Right lung (tissue), 10 donors: ENCODE results near the gene MCTP1. TPM values are rescaled to one million over a fixed set of nuclear protein-coding genes. Genes with fewer than 3 reads are reported as not detected.
A peak's percentile ranks its signal among the peaks of the same experiment; 100 is the strongest.

ENCODE experiments used
- DNase-seq, 2 donors: peaks; one replicate each; pipeline ENCODE4 v3.0.0-alpha.2; 2013
- long read RNA-seq, 8 donors: transcript quantifications; one replicate each; lab custom pipeline, GENCODE V29; 2026
- polyA plus RNA-seq, 5 donors: library from polyadenylated mRNA; unstranded; fragments of 120-200 nt; gene quantifications; one replicate each; pipeline versions ENCODE4 v1.2.1 to v1.2.3, GENCODE V29; 2013; ENCODE audit warnings: inconsistent platforms in 1 of 5, low replicate concordance in 1 of 5; ENCODE audit not compliant: insufficient read length in 5 of 5, insufficient read depth in 1 of 5

MCTP1 gene
- 1 to 10 TPM; 3.2 to 6.4 (median 5.5) TPM for polyA plus RNA-seq
- long read RNA-seq, donor 1, result 0 reads
- long read RNA-seq, donor 2, result 0 reads
- long read RNA-seq, donor 3, result 0 reads
- long read RNA-seq, donor 4, result 0 reads
- long read RNA-seq, donor 5, result 0 reads
- long read RNA-seq, donor 6, partial matches to known transcripts, result 0 of 1 reads
- long read RNA-seq, donor 6, other reads (novel, unspliced or antisense), result 0 of 1 reads
- long read RNA-seq, donor 7, result 0 reads
- long read RNA-seq, donor 8, result 0 reads

DNA sequence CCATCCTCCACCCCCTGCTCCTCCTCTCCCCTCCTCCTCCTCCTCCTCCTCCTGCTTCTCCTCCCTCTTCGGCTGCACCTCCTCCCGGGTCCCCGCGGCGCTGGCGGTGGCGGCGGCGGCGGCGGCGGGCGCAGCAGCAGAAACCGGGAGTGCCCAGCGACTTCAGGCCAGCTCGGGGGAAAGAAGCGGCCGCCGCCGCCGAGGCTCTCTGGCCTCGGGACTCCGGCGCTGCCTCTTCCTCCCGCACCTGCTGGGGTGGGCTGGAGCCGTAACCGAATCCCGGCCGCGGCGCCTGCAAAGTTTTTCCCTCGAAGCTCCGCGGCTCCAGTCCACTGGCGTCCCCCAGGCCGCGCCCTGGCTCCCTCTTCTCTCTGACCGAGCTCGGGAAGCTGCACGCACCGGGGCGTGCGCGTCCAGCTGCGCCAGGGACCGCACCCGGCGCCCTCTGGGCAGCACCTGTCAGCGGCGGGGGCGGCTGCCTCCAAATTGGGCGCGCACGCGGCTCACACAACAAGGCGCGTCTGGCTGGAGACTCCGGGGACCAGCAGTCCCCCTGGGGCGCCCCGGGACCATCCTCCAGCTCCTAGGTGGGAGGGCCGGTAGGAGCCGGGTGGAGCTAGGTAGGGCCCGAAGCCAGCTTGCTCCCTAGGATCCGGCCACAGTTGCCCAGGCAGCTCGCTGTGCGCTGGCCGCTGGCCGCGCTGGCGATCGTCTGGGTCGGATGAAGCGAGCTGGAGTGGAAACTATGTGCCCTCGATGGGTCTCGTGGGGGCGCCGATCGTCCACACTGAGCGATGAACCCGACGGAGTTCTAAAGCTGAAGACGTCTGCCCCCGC, at the start of gene MCTP1:
MCTP1 (minus strand) TSS at position 523 of the 837 bp plus-strand sequence.
- peak; percentile 14 to 35 for DNase-seq

DNA sequence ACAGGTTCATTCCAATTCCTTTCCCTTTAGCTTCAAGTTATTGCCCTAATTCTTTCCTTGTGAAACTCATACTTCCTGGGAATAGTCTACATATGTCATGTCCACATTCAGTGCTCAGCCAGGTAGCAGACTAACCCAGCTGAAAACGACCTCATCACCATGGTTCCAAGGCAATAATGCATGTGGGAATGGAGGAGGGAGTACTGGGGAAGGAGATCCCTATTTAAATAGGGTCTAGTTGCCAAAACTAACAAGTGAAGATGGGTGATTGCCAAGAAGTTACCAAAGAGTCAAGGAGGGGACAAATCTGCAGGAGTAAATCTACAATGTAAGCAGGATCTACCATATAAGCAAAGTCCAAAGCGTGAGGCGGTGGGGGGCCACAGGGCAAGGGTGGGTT, 47.3 kb upstream of the MCTP1 start:
- no peak for DNase-seq

DNA sequence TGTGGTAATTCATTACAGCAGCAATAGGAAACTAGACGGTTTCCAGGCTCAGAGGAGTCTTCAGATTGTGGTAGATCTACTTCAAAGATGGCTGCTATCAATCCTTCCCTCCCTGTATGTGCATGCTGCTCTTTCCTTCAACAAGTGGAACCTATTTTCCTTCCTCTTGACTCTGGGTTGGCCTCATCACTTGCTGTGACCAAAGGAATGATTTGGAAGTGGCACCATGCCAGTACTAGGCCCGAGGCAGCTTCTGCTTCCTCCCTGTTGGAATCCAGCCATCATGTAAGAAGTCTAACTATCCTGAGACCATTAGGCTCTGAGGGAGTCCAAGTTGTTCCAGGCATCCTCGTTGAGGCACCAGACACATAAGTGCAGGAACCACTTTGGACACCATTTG, 46.5 kb upstream of the MCTP1 start:
- DNase-seq, result no peak

DNA sequence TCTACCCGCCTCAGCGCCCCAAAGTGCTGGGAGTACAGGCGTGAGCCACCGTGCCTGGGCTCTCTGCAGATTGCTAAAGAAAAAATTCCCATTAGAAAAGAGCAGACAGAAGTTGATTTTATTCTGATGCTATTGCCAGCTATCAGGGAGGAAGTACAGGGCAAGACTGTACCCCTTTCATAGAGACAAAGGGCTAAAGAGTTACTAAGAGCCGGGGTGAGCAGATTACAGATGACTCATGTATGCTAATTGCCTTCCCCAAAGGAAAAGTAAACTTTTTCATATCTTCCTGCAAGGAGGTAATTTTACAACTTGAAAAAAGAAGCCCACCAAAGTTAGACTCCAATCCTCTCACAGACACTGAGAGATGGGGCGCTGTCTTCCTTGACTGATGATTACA, 42.3 kb upstream of the MCTP1 start:
- no peak for DNase-seq

DNA sequence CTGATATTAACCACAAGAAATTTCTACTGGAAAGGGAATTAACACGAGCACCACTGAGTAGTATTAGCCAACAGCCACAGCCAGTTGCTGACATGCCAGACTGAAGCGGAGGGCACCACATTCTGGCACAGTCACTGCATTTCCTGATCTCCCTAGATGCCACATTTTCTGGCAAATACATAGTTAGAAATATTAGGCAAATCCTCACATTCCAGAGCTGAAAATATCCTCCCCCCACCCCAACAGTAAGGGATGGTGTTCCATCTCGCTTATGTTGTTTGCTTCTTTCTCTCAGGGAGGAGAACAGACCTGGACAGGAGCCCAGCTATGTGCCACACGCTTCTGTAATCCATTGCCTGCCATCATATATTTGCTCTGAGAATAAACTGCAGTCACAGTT, 32.8 kb upstream of the MCTP1 start:
- no peak for DNase-seq

DNA sequence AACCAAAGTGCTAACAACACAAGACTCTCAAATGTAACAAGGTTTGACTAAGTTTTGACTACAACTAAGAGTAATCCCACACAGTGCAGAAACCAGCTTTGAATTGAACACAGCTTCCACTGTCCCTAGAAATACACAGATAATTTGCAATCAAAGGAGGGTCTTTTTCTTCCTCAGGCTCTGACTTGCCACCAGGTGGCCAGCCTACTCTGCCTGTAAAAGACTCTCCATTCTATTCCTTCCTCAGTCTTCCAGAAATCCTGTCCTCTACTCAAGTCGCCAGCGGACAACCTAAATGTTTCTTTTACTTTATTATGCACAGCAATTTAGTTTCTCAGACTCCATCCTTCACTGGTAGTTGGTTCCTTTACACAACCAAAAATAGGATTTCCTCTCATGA, 32.2 kb upstream of the MCTP1 start:
- no peak for DNase-seq

DNA sequence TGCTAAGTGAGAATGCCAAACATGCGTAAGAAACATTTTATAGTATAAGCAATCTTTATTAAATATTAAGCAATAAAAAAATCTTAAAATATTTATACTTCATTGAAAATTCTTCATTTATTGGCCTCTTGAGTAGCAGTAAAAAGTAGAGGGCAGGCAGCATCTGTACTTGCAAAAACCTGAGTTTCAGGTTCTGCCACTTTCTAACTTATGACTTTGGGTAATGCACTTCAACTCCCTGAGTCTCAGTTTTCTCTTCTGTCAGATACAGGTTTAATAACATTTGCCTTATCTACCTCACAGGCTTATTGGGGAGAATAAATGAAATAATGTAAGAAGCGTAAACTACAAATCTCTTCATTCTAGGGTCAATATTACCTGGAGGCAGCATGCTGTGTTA, 19.8 kb upstream of the MCTP1 start:
- peak; percentile 23 to 25 for DNase-seq

DNA sequence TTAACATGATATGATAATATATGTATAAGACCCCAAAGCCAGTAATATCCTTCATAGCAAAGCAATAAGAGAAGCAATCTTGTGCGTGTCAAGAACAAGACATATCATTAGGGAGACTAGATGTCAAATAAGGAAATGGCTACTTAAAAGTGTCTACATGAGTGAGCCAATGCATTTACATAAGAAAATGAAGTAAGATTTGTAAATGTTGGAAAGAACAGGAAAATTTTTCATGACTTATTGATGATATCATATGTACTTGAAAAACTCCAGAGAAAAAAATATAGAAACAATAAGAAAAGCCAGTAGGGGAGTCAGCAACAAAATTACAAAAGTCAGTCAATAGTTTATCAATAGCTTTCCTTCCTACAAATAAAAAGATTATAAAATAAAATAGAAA, 13.8 kb upstream of the MCTP1 start:
- DNase-seq, result no peak

DNA sequence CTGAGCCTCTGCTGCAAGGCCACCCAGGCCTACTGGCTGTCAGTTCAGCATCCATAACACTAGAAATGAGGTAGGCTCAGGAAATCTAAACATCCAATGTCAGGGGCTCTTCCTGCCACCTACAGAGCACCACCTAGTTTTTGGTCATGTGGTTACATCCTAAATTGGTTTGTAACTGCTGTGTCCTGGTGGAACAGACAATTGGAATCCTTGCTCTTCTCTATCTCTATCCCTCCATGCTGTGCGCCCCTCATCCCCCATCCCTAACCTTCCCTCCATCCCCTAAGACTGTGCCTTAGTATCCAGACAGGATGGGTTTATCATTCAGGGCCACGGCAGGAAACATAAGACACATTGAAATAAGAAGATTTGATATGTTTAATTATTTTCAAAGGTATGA, 11.4 kb upstream of the MCTP1 start:
- no peak for DNase-seq

DNA sequence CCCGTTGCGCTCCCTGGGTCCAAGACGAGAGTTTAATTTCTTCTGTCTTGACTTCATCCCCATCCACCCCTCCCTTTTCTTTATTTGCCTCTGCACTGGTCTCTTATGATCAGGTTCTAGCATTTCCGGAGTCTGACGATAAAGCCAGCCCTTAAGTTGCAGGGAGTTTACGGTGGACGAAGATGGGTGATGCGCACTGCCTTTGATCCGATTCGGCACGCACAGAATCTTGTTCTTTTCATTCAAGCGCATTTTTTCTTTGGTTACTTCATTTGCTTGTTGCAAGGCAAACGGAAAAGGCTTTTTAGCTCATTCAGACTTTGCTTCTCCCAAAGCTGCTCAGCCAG, 488 bp upstream of the MCTP1 start:
- peak in 1 of 2 donors; percentile 10 for DNase-seq

DNA sequence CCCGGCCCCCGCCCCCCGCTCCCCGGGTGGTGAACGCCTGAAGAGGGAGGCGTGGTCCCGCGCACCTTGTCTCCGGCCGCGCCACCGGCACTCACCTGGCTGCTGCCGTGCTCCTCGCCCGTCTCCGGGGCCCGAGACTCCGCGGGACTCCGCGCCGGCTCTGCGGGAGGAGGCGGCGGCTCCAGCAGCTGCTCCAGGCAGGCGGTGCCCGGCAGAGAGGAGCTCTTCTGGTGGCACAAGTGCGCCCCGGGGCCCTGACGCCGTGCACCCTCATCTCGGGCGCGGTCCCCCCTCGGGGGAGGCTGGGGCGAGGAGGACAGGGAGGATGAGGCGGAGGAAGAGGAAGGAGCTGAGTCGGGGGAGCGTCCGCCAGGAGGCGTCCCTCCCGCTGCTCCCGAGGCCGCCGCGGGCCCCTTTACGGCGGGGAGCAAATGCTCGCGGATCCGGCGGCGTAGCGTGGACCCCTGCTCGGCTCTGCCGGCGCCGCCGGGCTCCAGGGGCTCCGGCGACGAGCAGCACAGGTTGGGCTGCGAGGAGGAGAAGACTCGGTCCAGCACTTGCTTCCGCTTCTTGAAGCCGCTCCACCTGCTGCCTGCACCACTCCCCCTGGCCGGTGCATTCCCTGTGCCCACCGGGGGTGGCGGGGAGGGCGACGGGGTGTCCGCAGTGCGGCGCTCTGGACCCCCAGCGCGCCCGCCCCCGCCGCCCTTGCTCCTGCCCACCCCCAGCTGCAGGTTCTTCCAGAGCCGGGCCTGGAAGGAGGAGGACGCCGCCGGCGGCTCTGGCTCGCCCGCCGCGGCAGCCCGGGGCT, 928 bp downstream of the MCTP1 start:
- DNase-seq, result peak; percentile 20 to 26

DNA sequence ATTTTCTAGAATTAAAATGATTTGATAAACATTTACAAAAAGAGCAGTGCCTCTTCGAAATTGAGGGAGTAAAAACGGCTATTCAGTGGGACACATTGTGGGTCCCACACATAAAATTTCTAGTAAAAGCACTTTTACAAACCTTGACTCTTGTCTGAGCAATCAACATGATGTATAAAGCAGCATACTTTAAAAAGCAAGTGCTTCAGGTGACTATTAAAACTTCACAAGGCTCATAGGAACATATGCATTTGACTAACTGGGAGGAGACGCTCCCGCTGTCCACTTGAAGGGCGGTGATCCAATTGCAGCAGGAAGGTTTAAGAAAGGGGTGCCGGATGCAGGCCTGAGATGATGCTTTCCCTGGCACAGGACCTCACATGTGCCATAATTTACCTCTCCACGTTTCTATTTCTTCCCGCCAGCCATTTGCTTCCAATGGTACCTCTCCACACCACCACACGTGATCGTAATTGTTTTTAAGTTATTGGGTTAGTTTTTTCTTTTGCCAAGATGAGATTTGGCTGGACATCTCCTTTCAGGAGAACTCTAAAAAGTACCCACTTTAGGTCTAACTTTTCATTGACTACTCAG, 1.8 kb downstream of the MCTP1 start:
- DNase-seq, result no peak

DNA sequence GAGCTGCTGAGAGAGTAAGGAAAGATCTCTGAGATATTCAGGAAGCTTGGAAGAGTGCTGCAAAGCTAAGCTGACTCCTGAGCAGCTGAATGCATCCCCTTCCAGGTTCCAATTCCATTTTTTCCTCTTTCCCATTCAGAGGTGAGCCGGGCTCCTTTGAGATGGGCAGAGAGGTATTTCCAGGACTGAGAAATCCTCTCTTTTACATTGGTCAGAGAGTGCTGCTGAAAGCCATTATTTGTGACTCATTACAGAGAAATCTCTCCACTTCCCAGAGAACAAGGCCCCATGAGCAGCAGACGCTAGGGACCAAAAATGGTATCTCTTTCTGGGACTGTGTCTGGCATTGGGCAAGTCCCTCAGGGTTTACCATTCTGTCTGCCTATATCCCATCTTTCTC, 3.7 kb downstream of the MCTP1 start:
- DNase-seq, result no peak

DNA sequence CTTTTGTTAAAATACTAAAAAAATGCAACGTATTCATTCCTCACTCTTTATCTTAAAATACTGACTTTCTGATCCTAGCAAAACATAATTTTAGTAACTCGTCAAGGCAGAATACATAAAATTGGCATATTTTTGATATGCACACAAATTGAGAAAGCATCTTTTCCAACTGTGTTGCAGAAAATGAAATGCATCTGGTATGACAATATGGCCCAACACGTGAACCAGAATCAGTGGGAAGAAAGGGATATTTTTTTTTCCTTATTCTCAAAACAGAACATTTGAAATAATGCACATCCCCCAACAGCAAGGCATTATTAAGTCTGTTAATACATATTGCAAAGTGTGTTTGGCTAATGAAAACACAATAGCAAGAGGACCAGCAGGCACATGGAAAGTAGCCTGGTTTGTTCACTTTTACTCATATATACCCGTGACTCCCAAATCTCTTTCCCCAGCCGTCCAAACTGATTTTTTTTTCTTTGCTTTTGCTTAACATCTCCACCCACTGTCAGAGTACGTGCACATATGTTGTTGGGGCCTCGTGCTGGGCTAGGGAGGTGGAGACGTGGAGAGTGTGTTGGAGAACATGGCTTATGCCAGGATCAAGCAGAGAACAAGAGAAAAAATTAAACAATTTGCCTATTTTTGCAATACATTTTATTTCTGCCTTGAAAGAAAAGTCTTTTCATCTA, 4.3 kb downstream of the MCTP1 start:
- DNase-seq, result no peak

DNA sequence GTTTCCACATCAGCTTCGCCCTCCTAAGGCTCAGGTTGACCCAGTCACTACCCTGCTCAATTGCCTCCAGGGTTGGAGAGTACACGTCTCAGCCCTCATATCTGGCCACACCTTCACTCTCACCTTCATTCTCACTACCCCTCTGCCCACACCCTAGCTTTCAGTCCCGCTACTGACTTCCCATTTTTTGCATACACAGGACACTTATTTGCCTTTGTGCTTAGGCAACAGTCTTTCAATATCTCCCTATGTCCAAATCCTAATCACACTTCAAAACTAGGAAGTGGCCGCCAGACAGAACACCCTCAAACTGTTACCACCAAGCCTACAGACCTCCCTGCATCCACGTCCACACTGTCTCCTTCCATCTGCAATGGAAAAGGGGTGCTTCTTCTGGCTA, 10.9 kb downstream of the MCTP1 start:
- DNase-seq, result no peak

DNA sequence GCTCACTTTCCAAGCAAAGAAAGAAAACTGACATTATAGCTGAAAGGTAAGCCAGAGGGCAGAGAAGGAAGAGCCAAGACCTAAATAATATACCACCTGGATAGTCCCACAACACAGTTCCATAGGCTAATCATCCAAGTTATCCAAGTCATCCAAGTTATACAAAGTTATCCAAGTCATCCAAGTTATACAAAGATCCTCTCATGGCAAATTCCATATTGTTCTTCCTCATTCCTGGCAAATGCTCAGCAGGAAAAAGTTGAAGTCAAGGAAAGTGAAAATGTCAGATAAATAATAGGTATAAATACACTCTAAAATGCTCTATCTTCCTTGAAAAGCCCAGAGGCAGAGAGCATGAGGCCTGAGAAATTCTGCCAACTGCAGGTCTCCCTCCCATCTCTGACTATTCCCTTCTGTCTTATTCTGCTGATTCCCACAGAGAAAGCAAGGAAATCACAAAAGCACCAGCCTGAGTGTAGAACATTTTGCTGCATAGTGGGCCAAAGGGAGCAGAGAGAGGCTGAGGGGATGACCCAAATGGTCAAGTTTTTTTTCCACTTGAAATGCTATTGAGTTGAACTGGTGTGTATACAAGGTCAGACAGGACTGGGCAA, 12.5 kb downstream of the MCTP1 start:
- no peak for DNase-seq

DNA sequence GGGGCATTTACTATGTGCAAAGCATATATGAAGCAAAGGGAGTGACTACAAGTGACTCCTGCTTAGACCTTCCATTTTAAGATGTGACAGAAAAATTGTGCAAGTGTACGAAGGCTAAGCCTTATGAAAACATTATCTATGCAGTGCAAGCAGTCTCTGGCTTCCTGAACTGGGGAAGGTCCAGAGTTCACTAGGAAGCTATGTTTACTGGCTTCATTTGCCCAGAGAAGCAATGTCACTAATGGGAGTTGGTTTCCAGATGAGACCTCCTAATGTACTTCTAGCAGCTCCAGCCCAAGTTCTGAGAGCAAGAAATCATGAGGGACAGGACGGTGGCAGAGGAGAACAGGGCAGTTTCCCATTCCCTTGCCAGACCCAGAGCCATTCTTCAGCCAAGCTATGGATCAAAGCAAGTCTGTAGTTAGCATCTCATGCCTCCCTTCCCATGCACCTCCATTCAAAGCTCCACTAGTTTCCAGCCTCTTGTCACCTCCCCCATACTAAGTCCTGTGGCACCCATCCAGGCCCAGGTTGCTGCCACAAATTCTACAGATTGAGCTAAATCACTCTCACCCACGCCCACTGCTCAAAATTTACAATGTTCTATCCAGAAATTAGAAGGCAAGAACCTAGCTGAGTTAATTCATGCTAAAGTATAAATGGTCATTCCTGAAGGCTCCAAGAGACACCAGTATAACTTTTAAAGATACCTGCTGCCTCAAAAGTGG, 21.8 kb downstream of the MCTP1 start:
- no peak for DNase-seq

DNA sequence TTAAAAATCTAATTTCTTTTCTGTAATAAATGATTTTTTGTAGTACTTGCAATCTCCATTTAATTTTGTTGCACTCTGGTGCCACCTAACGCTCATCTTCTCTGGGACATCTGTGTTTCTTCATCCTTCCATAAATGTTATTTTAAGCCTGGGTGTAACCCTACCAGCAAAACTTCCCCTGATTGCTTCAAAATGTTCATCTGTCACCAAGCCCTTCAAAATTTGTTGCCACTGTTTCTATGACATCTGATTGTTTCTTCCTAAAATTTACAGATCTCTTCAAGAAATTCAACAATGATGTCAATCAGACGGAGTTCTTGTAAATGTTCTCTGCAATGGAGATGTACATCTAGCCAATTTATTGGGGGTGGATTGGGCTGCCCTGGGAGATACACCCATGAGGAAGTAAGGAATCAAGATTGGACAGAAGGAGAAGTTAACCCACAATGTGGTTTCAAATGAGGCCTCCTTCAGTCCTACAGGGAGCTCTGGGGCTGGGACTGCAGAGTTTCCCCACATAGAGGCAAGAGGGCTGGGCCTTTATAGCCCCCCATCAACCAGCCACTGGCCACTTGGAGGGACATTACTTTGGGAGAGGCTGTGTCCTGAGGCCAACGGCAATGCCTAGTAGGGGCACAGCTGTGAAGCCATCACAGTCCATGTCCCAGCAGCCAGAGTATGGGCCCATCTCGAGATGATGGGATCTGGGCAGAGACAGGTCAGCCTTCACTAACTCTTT, 23.3 kb downstream of the MCTP1 start:
- peak in 1 of 2 donors; percentile 21 for DNase-seq

DNA sequence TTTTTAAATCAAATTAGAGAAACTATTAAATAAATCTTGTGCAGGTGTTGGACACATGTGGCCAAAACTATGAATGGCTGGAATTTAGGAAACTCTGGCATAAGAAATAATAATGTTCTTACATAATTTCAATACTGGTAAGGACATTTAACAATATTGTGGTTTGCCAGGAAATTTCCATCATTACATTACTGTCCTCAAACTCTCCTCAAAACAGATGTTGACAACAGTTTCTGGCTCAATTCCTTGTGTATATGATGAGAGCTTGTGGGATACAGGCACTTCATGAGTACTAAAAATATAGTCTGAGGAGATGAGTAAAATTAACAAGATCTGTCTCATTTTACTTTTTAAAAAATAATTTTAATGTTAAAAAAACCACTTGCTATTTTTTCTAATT, 27.9 kb downstream of the MCTP1 start:
- no peak for DNase-seq

DNA sequence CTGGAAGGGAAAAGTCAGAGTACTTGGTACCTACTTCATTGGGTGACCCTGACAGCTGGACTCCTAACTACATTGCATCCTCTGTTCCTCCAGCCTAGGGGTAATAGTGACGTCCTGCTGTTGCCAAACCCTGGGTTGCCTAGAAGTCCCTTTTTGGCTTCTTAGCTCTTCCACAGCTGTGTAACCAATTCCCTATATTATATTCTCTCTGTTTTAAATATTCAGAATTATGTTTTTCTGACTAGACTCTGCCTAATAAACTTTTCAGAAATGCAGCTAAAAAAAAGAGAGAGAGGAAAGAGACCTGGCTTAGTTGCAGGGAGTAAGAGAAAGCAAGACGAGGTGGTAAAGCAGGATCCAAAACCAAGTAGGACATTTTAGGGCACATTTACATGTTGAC, 28.4 kb downstream of the MCTP1 start:
- DNase-seq, result no peak
